HEK293T (cell line): ENCODE measurements around the gene KIDINS220.

Experiments
- ARNT ChIP-seq: fragments of 450-650 bp; IDR thresholded peaks from 2 replicates; pipeline ENCODE4 v1.6.1; 2017; ENCODE audit warnings: mild to moderate bottlenecking
- BHLHE40 ChIP-seq: fragments of 450-650 bp; IDR thresholded peaks from 2 replicates; pipeline ENCODE4 v1.6.1; 2016; ENCODE audit warnings: mild to moderate bottlenecking, moderate library complexity, borderline replicate concordance
- CTBP1 ChIP-seq: fragments of 450-650 bp; IDR thresholded peaks from 2 replicates; pipeline ENCODE4 v1.6.1; 2016; ENCODE audit warnings: borderline replicate concordance
- ELF4 ChIP-seq: fragments of 450-650 bp; IDR thresholded peaks from 2 replicates; pipeline ENCODE4 v1.6.1; 2017; ENCODE audit warnings: antibody characterized with exemption
- FOXK2 ChIP-seq: fragments of 450-650 bp; IDR thresholded peaks from 2 replicates; pipeline ENCODE4 v1.6.1; 2016; ENCODE audit warnings: mild to moderate bottlenecking
- FOXM1 ChIP-seq: fragments of 450-650 bp; IDR thresholded peaks from 2 replicates; pipeline ENCODE4 v1.6.1; 2017; ENCODE audit warnings: mild to moderate bottlenecking, borderline replicate concordance
- L3MBTL2 ChIP-seq: fragments of 450-650 bp; conservative IDR thresholded peaks from 2 replicates; pipeline ENCODE4 v1.6.1; 2016; ENCODE audit warnings: mild to moderate bottlenecking
- NFRKB ChIP-seq: fragments of 450-650 bp; IDR thresholded peaks from 2 replicates; pipeline ENCODE4 v1.6.1; 2016; ENCODE audit warnings: mild to moderate bottlenecking, moderate library complexity
- SP1 ChIP-seq: fragments of 450-650 bp; IDR thresholded peaks from 2 replicates; pipeline ENCODE4 v1.6.1; 2017
- SUZ12 ChIP-seq: fragments of 450-650 bp; IDR thresholded peaks from 2 replicates; pipeline ENCODE4 v1.6.1; 2016; ENCODE audit warnings: mild to moderate bottlenecking
- TARDBP ChIP-seq: fragments of 450-650 bp; IDR thresholded peaks from 2 replicates; pipeline ENCODE4 v1.6.1; 2016
- ZNF384 ChIP-seq: fragments of 450-650 bp; IDR thresholded peaks from 2 replicates; pipeline ENCODE4 v1.6.1; 2016
- TF ChIP-seq, protein P1 (sequence below): fragments of 450-650 bp; IDR thresholded peaks from 2 replicates; pipeline ENCODE4 v1.6.1; 2016

DNA sequence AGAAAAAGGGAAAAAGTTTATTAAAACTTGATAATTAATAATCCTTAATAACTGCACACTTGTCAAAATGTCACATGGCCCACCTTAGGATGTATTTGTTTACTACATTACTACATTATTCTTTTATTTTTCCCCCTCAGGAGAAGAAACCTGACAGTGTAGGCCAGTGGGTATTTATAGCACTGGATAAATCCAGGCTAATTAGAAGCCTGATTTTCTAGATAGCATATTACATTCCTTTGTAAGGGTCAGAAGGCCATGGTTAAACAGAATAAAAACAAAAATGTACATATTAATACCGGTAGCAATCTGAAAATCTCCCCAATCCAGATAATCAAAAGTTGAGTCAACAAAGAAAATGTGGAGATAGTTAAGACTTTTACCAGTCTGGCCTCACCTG lies 21.5 kb upstream of the KIDINS220 start:
- TF ChIP-seq BHLHE40 (no peak), SP1 (no peak), FOXK2 (no peak), ARNT (no peak), ELF4 (no peak), TARDBP (no peak), ZNF384 (no peak), NFRKB (no peak), FOXM1 (no peak), SUZ12 (no peak), L3MBTL2 (no peak), CTBP1 (no peak)
- TF ChIP-seq, protein P1, sequence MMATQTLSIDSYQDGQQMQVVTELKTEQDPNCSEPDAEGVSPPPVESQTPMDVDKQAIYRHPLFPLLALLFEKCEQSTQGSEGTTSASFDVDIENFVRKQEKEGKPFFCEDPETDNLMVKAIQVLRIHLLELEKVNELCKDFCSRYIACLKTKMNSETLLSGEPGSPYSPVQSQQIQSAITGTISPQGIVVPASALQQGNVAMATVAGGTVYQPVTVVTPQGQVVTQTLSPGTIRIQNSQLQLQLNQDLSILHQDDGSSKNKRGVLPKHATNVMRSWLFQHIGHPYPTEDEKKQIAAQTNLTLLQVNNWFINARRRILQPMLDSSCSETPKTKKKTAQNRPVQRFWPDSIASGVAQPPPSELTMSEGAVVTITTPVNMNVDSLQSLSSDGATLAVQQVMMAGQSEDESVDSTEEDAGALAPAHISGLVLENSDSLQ: no peak
